ENCODE measurements around the gene DHODH.

The DHODH gene

GRCh38 chr16:71971571-71971970 lies 37.0 kb upstream of the DHODH start:
- no peak for TF ChIP-seq CTCF (IDR thresholded peaks at IDR 0.05; ENCODE audit: low read depth, low read length, missing control alignments)
- DNase-seq (ENCODE audit: extremely low read depth, low read depth): no peak
- H3K4me3 ChIP-seq (replicated peaks; ENCODE audit: low read depth, low read length): no peak overlapping the region

GRCh38 chr16:71972356-71972755 lies 36.2 kb upstream of the DHODH start:
- TF ChIP-seq CTCF (IDR thresholded peaks at IDR 0.05; ENCODE audit: low read depth, low read length, missing control alignments): no peak
- no peak for DNase-seq (ENCODE audit: extremely low read depth, low read depth)
- H3K4me3 ChIP-seq (replicated peaks; ENCODE audit: low read depth, low read length): no peak overlapping the region

- no peak for TF ChIP-seq CTCF (IDR thresholded peaks at IDR 0.05; ENCODE audit: low read depth, low read length, missing control alignments)
- no peak for DNase-seq (ENCODE audit: extremely low read depth, low read depth)
- H3K4me3 ChIP-seq (replicated peaks; ENCODE audit: low read depth, low read length): no peak overlapping the region
Observed at GRCh38 chr16:71973001-71973400, 35.5 kb upstream of the DHODH start.

- TF ChIP-seq CTCF (IDR thresholded peaks at IDR 0.05; ENCODE audit: low read depth, low read length, missing control alignments): no peak
- no peak overlapping the region for H3K4me3 ChIP-seq (replicated peaks; ENCODE audit: low read depth, low read length)
- no peak for DNase-seq (ENCODE audit: extremely low read depth, low read depth)
Observed at GRCh38 chr16:71974068-71974818, 34.3 kb upstream of the DHODH start.

GRCh38 chr16:71985262-71985974 lies 23.1 kb upstream of the DHODH start:
- no peak for DNase-seq (ENCODE audit: extremely low read depth, low read depth)
- no peak overlapping the region for H3K4me3 ChIP-seq (replicated peaks; ENCODE audit: low read depth, low read length)
- TF ChIP-seq CTCF (IDR thresholded peaks at IDR 0.05; ENCODE audit: low read depth, low read length, missing control alignments): no peak

- TF ChIP-seq CTCF (IDR thresholded peaks at IDR 0.05; ENCODE audit: low read depth, low read length, missing control alignments): no peak
- no peak for DNase-seq (ENCODE audit: extremely low read depth, low read depth)
- H3K4me3 ChIP-seq (replicated peaks; ENCODE audit: low read depth, low read length): no peak overlapping the region
Observed at GRCh38 chr16:71986131-71986530, 22.4 kb upstream of the DHODH start.
